GM19455 (cell line): Measurements from ENCODE around the gene FLYWCH2.
"Not testable (repeated sequence)": the region's sequence is repeated elsewhere in the genome, so short reads cannot be mapped to it uniquely, and the experiment has no call there.

Source experiments
- ATAC-seq: cut with Tn5 transposase; IDR thresholded peaks from one replicate; pipeline ENCODE4 v1.9.1; 2021; ENCODE audit not compliant: unreplicated experiment

Gene FLYWCH2

DNA sequence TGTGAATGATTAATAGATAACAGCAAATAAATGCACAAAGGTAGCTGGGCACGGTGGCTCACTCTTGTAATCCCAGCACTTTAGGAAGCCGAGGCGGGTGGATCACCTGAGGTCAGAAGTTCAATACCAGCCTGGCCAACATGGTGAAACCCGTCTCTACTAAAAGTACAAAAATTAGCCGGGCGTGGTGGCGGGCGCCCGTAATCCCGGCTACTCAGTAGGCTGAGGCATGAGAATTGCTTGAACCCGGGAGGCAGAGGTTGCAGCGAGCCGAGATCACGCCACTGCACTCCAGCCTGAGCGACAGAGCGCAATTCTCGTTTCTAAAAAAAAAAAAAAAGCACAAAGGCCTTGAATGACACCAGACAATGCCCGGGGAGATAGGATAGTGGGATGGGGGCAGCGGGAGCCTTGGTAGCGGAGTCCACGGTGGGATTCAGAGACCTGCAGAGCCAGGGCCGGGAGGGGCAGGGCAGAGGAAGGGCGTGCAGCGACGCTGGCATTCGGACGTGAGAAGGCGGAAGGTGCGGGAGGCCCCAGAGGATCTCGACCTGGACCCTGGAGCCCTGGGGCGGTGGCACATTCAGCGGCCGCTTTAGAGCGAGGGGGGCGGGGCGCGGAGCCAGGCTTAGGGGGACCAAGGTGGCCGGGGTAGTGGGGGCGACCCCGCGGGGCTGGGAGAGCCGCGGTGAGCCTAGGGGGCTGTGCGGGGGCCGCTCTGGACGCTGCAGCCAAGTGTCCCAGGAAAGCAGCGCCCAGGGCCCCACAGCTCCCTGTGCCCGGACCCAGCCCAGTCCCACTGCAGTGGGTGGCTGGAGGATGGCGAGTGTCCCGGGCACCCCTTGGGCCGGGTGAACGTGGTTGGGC is 999 bp upstream of the FLYWCH2 start:
- ATAC-seq: no peak

DNA sequence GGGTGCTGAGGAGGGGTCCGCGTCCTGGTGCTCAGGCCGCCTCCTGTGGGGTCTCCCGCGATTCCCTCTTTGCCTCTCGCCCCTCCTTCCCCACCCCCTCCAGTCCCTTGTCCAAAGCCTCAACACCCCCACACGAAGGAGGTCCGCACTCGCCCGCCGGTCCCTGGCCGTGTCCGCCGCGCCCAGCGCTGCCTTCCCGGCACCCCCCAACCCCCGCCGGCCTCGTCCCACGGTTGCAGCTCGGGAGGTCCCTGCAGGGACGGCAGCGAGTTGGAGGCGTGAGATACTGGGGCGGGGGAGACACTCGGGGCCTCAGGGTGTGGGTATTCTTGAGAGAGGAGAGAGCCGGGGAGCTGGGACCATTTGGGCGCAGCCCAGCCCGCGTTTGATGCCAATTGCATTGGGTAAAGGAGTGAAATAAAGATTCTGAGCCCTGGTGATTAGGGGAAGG is 468 bp downstream of the FLYWCH2 start:
- peak; percentile 4 for ATAC-seq

DNA sequence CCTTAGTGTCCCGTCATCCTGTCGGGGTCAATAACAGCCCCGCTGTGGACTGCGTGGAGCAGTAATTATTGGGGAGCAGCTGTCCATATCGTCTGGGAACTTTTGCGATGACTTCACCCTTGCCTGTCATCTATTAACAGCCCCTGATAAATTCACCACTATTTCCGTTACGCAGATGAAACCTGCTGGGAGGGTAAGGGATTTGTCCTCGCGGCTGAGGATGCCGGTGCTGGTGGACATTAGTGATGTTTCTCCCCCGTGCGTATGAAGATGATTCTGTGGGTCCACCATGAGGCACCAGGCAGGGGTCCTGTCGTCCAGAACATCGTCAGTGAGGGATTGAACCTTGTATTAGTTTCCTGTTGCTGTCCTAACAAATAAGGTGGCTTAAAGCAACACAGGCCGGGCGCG is 1.0 kb downstream of the FLYWCH2 start:
- ATAC-seq: no peak

DNA sequence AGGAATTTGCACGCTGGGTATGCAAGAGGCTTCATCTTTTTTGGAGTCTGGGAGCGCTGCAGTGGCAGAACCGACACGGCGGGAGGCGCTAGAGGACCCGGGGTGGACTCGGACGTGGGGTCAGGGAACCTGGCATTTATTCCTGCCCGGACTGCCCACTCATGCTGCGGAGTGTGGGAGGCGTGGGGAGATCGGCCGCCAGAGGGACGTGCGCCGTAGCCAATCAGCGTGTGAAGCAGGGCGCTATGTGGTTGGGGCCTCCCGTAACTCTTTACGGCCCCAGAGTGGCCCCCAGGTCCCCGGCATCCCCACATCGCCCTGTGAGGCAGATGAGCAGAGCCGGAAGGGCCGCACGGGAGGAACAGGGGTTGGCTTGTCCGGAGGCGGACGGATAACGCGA is 11.2 kb downstream of the FLYWCH2 start:
- ATAC-seq: no peak

DNA sequence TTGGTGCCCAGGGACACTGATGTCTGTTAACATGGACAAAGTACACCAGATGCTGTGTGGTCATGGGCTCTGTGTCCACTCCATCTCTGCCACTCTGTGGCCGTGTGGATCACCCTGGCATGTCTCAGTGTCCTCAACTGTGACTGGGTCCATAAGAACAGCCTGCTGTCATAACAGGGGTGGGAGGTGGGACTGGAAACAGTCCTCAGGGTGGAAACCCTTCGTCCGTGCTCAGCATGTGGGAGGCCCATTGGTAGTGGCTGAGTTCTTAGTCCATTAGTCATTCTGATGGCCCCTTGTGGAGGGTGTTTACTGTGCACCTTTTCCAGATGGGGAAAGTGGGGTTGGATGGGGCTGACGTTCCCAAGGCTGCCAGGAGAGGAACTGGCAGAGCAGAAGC is 12.8 kb downstream of the FLYWCH2 start:
- no peak for ATAC-seq

DNA sequence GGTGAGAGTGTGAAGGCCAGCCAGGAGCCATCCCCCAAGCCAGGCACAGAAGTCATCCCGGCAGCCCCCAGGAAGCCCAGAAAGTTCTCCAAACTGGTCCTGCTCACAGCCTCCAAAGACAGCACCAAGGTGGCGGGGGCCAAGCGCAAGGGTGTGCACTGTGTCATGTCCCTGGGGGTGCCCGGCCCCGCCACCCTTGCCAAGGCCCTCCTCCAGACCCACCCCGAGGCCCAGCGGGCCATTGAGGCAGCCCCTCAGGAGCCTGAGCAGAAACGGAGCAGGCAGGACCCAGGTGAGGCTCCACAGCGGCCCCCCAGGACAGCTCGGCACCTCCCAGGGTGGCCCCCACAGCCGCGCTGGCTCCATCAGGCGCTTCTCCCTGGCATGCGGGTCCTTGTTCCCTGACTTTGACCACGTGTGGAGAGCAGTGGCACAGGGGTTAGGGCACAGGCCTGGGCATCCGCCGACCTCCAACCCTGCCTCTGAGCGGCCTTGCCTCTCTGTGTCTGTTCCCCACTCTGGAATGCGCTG is 13.5 kb downstream of the FLYWCH2 start:
- ATAC-seq: no peak

DNA sequence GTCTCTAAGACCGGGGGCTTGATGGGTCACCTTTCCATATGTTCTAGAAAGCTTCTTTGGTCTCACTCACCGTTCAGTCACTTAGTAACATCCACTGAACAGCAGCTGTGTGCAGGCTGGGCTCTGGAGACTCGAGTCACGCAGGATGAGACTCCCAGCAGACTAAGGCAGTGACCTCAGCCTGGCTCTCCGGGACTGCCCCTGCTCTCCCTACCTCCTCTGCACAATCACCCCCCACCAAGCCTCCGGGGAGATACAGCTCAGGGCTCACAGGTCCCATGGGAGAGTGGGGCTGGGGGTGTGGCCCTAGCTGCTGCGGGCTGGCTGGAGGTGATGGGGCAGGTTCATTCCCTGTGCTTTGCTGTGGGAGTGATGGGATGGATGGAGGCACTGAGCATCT is 14.1 kb downstream of the FLYWCH2 start:
- no peak for ATAC-seq

DNA sequence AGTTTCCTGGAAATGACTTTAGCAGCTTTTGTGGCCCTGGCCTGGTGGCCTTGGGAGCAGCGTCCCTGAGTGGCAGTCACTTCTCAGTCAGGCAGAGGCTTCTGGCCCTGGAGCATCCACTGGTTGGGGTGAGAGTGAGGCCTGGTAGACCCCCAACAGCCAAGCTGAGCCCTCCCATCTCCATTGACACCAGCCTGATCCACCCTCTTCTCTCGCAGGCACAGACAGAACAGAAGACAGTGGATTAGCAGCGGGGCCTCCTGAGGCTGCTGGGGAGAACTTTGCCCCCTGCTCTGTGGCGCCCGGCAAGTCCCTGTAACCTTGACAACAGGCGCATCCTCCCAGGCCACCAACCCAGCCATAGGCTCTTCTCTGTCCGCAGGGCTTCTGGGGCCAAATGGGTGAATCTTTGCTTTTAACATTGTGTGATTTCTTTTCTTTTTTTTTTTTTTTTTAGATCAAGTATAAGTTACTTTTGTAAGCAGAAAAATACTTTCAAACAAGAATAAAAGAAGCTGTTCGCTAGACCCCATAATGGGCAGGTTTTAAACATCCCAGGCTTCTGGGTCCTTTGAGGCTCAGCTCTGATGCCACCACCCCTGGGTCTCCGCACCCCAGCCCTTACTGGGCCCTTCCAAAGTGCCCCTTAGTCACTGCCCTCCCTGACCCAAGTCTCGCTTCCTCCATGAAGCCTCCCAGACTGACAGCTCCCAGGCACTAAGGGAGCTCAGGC is 16.0 kb downstream of the FLYWCH2 start:
- no peak for ATAC-seq

DNA sequence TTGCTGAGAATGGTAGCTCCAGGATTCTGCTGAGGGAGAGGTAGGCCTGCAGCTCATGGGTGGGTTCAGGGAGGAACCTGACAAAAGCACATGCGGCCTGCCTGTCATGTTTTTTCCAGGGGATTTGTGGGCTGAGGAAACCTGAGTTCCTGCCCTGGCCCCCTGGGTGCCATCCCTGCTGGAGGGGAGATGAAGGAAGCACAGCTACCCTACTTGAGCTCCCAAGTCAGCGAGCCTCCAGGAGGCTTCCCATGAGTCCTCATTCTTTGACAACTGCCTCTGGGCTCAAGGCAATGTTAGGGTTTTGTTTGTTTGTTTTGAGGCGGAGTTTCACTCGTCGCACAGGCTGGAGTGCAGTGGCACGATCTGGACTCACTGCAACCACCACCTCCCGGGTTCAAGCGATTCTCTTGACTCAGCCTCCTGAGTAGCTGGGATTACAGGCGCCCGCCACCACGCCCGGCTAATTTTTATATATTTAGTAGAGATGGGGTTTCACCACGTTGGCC is 16.6 kb downstream of the FLYWCH2 start:
- no peak for ATAC-seq

DNA sequence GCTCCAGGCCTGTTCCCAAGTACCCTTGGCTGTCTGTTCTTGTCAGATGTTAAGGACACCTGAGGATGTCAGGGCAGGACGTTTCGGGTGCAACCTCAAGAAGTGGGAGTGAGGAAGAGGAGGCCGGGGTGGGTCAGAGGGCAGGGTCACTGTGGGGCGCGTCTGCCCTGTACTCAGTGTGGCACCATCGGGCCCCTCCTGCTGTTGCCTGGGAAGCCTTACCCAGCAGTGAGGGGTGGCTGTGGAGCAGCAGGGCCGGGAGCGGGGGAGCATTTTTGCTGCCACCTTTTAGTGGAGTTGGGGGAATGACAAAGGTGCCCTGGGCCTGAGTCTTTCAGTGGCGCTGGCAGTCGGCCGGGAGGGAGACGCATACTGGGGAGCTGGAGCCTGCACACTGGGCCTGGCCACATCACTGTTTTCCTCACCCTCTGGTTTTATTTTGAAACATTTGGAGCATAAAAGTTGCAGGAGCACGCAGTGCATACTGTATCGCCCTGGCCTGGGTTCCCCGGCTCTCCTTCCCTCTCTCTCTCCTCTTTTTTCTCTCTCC is 17.6 kb downstream of the FLYWCH2 start:
- no peak for ATAC-seq

DNA sequence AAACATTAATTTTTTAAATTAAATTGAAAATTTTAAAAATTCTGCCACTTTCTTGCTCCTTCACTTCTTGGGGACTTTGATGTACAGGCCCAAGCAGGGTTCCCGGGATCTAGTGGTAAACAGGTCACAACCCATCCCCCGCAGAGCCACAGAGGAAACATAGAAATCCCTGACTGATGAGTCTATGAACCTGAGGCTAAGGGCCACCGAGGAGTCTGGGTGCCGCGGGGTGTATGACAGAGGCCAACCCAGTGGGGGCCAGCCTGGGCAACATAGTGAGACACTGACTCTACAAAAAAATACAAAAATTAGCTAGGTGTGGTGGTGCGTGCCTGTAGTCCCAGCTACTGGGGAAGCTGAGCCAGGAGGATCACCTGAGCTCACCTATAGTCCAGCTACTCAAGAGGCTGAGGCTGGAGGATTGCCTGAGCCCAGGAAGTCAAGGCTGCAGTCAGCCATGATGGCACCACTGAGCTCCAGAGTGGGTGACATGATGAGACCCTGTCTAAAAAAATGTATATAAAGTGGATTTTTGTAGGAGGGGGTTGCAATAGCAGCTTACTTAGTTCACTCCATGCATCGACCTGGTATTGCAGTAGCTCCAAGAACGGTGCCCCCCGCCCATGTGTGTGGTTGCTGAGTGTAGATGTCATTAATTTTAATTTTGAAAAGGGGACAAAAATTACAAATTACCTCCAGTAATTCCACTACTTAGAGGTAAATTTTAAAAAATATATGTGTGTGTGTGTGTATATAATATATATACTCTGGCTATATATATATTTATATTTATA is 19.5 kb downstream of the FLYWCH2 start:
- ATAC-seq: no peak

DNA sequence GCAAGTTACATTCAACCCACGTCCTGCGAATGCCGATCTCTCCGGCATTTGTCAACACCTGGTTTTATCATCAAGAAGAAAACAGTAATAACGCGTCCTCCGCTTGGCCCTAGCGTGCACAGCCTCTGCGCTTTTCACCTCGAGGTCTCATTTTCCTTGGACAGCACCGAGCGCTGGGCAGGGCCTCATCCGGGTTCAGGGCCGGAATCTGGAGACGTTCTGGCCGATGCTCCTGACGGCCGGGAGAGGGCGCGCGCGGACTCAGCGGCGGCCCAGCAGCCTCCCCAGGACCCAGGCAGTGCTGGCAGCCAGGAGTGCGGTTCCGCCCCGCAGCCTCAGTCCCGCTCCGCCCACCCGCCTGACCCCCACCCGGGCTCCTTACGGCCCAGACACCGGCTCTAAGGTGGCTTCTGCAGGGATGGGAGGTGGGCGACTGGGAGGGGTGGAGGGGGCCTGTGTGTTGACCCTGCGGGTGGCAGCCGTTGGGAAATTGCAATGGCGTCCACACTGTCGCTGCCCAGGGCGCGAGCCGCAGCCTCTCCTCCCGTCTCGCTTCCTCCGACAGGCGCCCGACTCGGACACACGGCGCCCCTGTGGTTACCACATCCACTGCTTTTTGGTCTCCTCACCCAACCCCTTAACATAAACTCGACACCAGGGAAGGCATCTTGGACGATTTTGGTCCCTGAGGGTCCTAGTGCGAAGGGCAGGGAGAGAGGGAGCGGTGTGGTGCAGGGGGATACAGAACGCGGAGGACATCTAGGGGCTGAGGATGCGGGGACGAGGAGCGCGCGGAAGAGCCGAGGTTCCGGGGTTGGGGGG is 21.3 kb downstream of the FLYWCH2 start:
- peak; percentile 52 for ATAC-seq

DNA sequence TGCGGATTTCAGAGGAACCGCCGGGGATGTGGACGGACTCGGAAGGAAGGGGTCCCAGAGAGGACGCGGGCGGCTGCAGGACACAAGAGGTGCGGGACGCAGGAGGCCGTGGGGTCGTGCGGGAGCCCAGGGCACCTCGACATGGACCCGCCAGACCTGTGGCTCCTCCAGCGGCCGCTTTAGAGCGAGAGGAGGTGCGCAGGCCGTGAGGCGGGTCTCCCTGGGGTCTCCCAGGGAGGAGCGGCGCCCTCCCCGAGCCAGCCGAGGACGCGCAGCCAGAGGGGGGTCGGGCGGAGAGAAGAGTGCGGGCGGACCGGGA is 21.9 kb downstream of the FLYWCH2 start:
- ATAC-seq: peak; percentile 16

DNA sequence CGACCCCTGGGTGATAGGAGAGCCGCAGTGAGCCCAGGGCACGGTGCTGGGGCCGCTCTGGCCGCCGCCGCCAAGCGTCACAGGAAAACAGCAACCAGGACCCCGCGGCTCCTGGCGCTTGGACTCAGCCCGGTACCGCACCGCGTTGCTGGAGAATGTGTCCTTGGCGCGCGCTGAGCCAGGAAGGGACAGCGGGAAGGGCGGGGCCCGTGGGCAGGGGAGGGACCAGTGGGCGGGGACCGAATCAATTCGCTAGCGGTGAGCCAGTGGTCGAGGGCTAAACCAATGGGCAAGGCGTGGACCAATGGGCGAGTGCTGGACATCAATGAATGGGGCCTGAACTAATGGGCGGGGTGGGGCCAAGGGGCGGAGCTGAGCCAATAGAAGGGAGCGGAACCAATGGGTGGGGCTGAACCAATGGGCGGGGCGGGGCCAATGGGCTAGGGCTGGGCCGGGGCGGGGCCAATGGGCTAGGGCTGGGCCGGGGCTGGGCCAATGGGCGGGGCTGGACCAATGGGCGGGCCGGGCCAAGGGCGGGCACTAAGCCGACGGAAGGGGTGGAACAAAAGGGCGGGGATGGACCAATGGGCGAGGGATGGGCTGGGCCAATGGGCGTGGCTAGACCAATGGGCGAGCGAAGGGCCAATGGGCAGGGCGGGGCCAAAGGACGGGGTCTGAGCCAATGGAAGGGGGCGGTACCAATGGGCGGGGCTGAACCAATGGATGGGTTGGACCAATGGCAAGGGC is 22.4 kb downstream of the FLYWCH2 start:
- peak; percentile 67 for ATAC-seq

DNA sequence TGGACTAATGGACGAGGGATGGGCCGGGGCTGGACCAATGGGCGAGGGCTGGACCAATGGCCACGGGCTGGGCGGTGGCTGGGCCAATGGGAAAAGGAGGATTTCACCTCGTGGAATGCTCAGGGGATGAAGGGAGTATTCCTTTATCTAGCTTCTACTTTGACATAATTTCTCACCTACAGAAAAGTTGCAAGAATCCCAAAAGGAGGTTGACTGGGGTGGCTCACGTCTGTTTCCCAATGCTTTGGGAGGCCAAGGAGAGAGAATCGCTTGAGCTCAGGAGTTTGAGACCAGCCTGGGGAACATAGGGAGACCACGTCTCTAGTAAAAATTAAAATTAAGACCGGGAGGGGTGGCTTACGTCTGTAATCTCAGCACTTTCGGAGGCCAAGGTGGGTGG is 23.0 kb downstream of the FLYWCH2 start:
- ATAC-seq: no peak

DNA sequence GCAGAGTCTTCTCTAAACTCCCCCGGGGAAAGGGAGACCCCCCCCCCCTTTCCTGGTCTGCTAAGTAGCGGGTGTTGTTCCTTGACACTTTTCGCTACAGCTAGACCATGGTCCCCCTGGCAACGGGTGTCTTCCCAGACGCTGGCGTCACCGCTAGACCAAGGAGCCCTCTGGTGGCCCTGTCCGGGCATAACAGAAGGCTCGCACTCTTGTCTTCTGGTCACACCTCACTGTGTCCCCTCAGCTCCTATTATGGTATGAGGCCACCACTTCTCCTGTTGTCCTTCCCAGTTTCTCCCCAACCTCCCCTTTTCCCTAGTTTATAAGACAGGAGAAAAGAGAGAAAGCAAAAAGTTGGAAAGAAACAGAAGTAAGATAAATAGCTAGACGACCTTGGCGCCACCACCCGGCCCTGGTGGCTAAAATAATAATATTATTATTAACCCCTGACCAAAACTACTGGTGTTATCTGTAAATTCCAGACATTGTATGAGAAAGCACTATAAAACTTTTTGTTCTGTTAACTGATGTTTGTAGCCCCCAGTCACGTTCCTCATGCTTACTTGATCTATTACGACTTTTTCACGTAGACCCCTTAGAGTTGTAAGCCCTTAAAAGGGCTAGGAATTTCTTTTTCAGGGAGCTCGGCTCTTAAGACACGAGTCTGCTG is 24.2 kb downstream of the FLYWCH2 start:
- not testable (repeated sequence) for ATAC-seq

DNA sequence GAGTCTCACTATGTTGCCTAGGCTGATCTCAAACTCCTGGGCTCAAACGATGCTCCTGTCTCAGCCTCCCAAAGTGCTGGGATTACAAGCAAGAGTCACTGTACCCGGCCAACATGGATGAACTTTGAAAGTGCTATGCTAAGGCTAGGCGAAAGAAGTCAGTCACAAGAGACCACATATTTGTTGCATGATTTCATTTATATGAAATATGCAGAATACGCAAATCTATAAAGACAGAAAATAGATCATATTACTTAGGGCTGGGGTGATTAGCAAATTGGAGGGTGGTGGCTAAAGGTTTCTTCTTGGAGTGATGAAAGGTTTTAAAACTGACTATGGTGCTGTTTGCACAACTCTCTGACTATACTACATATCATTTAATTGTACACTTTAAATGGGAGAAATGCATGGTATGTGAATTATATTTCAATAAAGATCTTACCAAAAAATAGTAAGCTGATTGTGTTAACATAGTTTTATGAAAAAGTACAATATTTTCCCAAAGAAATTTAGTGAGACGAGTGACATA is 27.5 kb downstream of the FLYWCH2 start:
- no peak for ATAC-seq

DNA sequence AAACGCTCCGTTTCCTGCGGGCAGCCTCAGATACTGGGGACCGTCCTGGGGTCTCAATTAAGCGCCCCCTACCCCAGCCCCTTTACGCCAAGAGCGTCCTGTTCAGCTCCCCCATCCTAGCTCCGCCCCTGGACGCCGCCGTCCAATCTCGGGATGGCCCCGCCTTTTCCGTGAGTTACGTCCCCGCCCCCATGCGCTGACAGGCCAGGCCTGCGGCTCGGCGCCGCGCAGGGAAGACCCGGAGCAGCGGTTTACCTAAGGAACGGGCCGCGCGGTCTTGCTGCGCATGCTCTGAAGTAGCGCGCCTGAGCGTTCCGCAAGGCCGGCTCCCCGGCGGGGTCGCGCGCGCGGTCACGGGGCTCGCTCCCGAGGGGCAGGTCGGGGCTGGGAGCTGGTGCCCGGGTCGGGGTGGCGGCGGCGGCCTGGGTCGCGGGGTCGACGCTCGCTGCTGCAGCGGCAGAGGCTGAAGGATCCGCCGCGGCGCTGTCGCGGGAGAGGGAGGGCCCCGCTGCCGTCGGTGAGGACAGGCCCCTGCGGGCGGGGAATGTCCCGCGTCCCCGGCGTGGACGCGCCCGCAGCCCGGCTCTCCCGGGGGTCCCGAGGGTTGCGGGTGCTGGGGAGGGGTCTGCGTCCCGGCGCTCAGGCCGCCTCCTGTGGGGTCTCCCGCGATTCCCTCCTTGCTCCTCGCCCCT is 28.8 kb downstream of the FLYWCH2 start, which contains the start of gene FLYWCH1:
Gene FLYWCH1, plus strand, starts transcription at position 294 of the 692 bp plus-strand sequence. CDS start 17,755 bp downstream, outside the sequence.
- ATAC-seq: peak; percentile 94
